ENCODE results near the gene MBOAT2.

MBOAT2 gene

GRCh38 chr2:9017411-9017810, 13.9 kb upstream of the MBOAT2 start:
- DNase-seq (ENCODE audit: low spot score) = no peak

- DNase-seq (ENCODE audit: low spot score) = no peak
These were observed 12.5 kb upstream of the MBOAT2 start for GRCh38 chr2:9015998-9016397.

- DNase-seq (ENCODE audit: low spot score) = no peak
These were observed 9.9 kb upstream of the MBOAT2 start for GRCh38 chr2:9013403-9013802.

GRCh38 chr2:9010866-9011265, 7.4 kb upstream of the MBOAT2 start:
- DNase-seq (ENCODE audit: low spot score) = no peak

GRCh38 chr2:9008951-9009664, 5.6 kb upstream of the MBOAT2 start:
- DNase-seq (ENCODE audit: low spot score) = no peak

- DNase-seq (ENCODE audit: low spot score) = no peak
These were observed 2.9 kb upstream of the MBOAT2 start for GRCh38 chr2:9006368-9006767.

GRCh38 chr2:9004338-9005204, 1.1 kb upstream of the MBOAT2 start:
- peak; percentile 56 for DNase-seq (ENCODE audit: low spot score)

GRCh38 chr2:9003366-9003615, 193 bp downstream of the MBOAT2 start:
- DNase-seq (ENCODE audit: low spot score) = no peak

- DNase-seq (ENCODE audit: low spot score) = no peak
These were observed 683 bp downstream of the MBOAT2 start for GRCh38 chr2:9002637-9003365.

- no peak for DNase-seq (ENCODE audit: low spot score)
These were observed 1.2 kb downstream of the MBOAT2 start for GRCh38 chr2:9002313-9002636.

GRCh38 chr2:9001778-9002177, 1.7 kb downstream of the MBOAT2 start:
- DNase-seq (ENCODE audit: low spot score) = no peak

- DNase-seq (ENCODE audit: low spot score) = peak; percentile 56
These were observed 2.3 kb downstream of the MBOAT2 start for GRCh38 chr2:9001229-9001628.

- no peak for DNase-seq (ENCODE audit: low spot score)
These were observed 3.0 kb downstream of the MBOAT2 start for GRCh38 chr2:9000442-9000841.

- peak; percentile 50 for DNase-seq (ENCODE audit: low spot score)
These were observed 3.7 kb downstream of the MBOAT2 start for GRCh38 chr2:8999797-9000196.

GRCh38 chr2:8999102-8999446, 4.4 kb downstream of the MBOAT2 start:
- no peak for DNase-seq (ENCODE audit: low spot score)

- no peak for DNase-seq (ENCODE audit: low spot score)
These were observed 4.9 kb downstream of the MBOAT2 start for GRCh38 chr2:8998418-8999101.

GRCh38 chr2:8997631-8998030, 5.9 kb downstream of the MBOAT2 start:
- no peak for DNase-seq (ENCODE audit: low spot score)

GRCh38 chr2:8997108-8997507, 6.4 kb downstream of the MBOAT2 start:
- no peak for DNase-seq (ENCODE audit: low spot score)

- DNase-seq (ENCODE audit: low spot score) = no peak
These were observed 7.5 kb downstream of the MBOAT2 start for GRCh38 chr2:8996006-8996405.

GRCh38 chr2:8994386-8994785, 9.1 kb downstream of the MBOAT2 start:
- no peak for DNase-seq (ENCODE audit: low spot score)

- no peak for DNase-seq (ENCODE audit: low spot score)
These were observed 9.6 kb downstream of the MBOAT2 start for GRCh38 chr2:8993902-8994278.

- no peak for DNase-seq (ENCODE audit: low spot score)
These were observed 10.1 kb downstream of the MBOAT2 start for GRCh38 chr2:8993196-8993901.

Measured in LoVo (cell line).